Lower leg skin (tissue), 3 donors: ENCODE measurements around the gene C1orf21.

Experiments
- POLR2A ChIP-seq, 2 donors: fragments of 450-650 bp; IDR thresholded peaks; one replicate each; pipeline ENCODE4 v1.6.1; 2016 to 2017; ENCODE audit warnings: antibody characterized with exemption in 2 of 2, mild to moderate bottlenecking in 1 of 2, moderate library complexity in 1 of 2
- TF ChIP-seq, protein P1 (sequence below), 3 donors: fragments of 450-650 bp; IDR thresholded peaks; one replicate each; pipeline ENCODE4 v1.5.1; 2016; ENCODE audit warnings: antibody characterized with exemption in 3 of 3, mild to moderate bottlenecking in 3 of 3, moderate library complexity in 2 of 3

- TF ChIP-seq POLR2A (IDR thresholded peaks at IDR 0.05): no peak
- TF ChIP-seq, protein P1, sequence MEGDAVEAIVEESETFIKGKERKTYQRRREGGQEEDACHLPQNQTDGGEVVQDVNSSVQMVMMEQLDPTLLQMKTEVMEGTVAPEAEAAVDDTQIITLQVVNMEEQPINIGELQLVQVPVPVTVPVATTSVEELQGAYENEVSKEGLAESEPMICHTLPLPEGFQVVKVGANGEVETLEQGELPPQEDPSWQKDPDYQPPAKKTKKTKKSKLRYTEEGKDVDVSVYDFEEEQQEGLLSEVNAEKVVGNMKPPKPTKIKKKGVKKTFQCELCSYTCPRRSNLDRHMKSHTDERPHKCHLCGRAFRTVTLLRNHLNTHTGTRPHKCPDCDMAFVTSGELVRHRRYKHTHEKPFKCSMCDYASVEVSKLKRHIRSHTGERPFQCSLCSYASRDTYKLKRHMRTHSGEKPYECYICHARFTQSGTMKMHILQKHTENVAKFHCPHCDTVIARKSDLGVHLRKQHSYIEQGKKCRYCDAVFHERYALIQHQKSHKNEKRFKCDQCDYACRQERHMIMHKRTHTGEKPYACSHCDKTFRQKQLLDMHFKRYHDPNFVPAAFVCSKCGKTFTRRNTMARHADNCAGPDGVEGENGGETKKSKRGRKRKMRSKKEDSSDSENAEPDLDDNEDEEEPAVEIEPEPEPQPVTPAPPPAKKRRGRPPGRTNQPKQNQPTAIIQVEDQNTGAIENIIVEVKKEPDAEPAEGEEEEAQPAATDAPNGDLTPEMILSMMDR (IDR thresholded peaks at IDR 0.05): no peak
Observed at GRCh38 chr1:184597650-184598357, 211.0 kb downstream of the C1orf21 start.
